Fibroblast of mammary gland (primary cell): ENCODE measurements around the gene UBE3D.

Experiments
- DNase-seq: peaks from one replicate; pipeline ENCODE4 v3.0.0-alpha.2; 2010; ENCODE audit warnings: low read depth
- H3K4me3 ChIP-seq: 2 replicates; pipeline ENCODE4 v1.5.1; 2011; ENCODE audit warnings: low read depth, mild to moderate bottlenecking, low read length, moderate library complexity; ENCODE audit not compliant: control insufficient read depth
- CTCF ChIP-seq: conservative IDR thresholded peaks from 2 replicates; pipeline ENCODE4 v1.5.1; 2011; ENCODE audit warnings: low read depth, low read length, inconsistent platforms; ENCODE audit not compliant: control insufficient read depth, insufficient read depth

Gene UBE3D

GRCh38 chr6:82875573-82876185 is 190.0 kb downstream of the UBE3D start:
- no peak for TF ChIP-seq CTCF
- H3K4me3 ChIP-seq, result no peak overlapping the region
- peak; percentile 91 for DNase-seq

GRCh38 chr6:82874867-82875266 is 190.8 kb downstream of the UBE3D start:
- DNase-seq, result no peak
- H3K4me3 ChIP-seq, result no peak overlapping the region
- no peak for TF ChIP-seq CTCF

GRCh38 chr6:82872185-82872584 is 193.5 kb downstream of the UBE3D start:
- H3K4me3 ChIP-seq, result no peak overlapping the region
- DNase-seq, result no peak
- TF ChIP-seq CTCF, result no peak

GRCh38 chr6:82870582-82871172 is 195.0 kb downstream of the UBE3D start:
- no peak overlapping the region for H3K4me3 ChIP-seq
- TF ChIP-seq CTCF, result no peak
- no peak for DNase-seq

GRCh38 chr6:82869493-82869892 is 196.1 kb downstream of the UBE3D start:
- no peak overlapping the region for H3K4me3 ChIP-seq
- no peak for DNase-seq
- TF ChIP-seq CTCF, result no peak

GRCh38 chr6:82867946-82868345 is 197.7 kb downstream of the UBE3D start:
- DNase-seq, result no peak
- no peak overlapping the region for H3K4me3 ChIP-seq
- no peak for TF ChIP-seq CTCF

GRCh38 chr6:82866446-82866845 is 199.2 kb downstream of the UBE3D start:
- DNase-seq, result no peak
- H3K4me3 ChIP-seq, result no peak overlapping the region
- no peak for TF ChIP-seq CTCF
